Urothelium cell line (cell line): ENCODE data around the gene CAMKK1.

Experiments used
- DNase-seq: peaks from one replicate; pipeline ENCODE4 v3.0.0; 2011; ENCODE audit warnings: low spot score, mixed read lengths
- FAIRE-seq: peaks from 2 replicates; lab custom pipeline; 2011; peaks lifted over from hg19 to GRCh38; lab: Jason Lieb, UNC

The CAMKK1 gene

DNA sequence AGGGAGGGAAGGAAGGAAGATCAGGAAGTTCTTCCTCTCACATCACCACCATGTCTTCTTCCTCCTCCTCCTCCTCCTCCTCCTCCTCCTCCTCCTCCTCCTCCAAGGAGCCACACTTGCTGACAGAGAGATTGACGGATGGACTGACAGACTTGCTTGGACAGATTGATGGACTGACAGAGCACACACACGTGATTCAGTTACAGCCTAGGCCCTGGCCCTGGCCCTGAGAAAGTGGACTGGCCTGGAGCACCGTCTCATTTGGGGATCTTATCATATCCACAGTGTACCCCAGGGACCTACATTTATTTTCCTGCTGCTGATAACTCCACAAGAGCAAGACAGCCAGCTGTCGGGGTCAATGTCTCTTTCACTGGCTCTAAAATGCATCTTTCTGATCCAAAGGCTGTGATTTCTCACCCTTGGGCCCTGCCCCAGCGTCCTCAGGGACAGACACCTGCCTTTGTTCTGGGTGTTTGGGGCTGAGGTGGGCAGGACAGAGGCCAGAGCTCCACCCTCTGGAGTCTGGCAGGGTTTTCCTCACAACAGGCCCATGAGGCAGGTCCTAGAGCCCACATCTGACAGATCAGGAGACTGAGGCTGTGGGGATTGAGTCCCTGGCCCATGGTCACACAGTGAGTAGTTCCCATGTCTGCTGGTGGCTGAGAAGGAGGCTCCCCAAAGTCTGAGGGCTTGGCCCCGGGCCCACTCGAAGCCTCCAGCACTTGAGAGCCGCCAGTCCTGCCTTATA, 25.7 kb upstream of the CAMKK1 start:
- FAIRE-seq (no peak), DNase-seq (no peak)

DNA sequence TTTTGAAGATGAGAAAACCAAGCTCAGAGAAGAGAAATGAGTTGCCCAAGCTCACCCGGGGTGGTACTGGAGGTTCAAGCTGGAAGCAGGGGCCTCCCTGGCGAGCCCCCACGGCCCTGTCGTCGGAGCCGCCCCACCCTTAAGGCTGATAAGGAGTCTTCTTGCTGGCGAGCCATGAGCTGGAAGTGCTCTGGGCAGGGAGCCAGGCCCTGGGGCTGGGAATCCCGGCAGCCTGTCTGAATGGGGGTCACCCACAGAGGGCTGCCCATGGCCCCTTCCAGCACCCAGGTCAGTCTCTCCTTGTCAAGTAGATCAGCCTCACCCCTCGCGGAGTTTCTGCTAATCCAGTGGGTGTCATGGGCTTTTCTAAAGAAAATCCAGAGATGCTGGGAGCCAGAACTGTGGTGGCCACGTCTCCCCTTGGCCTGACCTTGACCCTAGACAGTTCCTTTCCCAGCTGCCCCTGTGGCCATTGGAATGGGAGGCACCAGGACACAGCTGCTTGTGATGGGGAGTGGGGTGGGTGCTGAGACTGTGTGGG, 24.6 kb upstream of the CAMKK1 start:
- FAIRE-seq (no peak), DNase-seq (peak; percentile 29)

DNA sequence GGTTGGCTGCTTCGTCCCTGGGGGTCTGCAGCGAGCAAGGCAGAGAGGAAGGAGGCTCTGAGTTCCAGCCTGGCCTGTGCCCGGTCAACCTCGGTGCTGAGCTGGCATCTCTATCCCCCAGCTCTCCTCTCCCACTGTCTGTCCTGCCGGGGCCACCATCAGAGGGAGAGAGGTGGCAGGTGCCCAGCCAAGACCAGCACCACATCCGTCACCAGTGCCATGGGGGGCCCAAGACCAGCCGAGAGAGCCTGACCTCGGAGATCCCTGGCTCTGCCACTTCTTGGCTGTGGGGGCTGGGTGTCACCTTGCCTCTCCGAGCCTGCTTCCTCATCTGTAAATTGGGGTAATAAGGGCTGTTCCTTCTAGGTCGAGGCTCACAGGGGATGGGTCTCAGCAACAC, 24.0 kb upstream of the CAMKK1 start:
- FAIRE-seq (no peak), DNase-seq (no peak)

DNA sequence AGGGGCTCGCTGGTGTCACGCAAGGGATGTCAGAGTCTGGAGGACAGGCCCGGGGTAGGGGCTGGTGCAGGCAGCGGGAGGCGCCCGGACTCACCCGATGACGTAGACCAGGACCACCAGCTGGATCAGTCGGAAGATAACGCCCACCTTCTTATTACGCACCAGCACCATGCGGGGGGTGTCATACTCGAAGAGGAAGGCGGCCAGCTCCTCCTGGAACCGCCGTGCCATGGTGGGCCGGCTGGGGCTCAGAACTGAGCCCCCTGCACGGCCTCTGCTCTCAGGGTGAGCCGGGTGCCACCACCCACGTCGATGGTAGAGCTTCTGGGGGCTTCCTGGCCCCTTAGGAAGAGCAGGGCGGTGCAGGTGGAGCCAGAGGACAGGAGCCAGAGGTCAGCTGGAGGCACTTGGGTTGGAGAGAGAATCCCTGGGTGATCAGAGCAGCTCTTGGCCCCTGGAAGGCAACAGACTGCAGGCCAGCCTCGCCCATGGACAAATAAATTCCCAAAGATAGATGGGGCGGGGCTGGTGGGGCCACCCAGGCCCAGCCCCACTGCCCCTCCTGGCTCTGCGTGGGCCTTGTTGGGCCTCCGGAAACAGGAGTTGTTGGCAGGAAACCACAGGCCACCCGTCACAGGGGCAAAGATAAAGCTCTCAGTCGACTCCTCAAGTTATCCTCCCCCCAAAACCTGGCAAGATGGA, 23.3 kb upstream of the CAMKK1 start, which contains the start of gene P2RX1:
Gene P2RX1 (minus strand): TSS at position 471 of the 702 bp plus-strand sequence. CDS start 240 bp downstream, at position 231.
- FAIRE-seq, result no peak

DNA sequence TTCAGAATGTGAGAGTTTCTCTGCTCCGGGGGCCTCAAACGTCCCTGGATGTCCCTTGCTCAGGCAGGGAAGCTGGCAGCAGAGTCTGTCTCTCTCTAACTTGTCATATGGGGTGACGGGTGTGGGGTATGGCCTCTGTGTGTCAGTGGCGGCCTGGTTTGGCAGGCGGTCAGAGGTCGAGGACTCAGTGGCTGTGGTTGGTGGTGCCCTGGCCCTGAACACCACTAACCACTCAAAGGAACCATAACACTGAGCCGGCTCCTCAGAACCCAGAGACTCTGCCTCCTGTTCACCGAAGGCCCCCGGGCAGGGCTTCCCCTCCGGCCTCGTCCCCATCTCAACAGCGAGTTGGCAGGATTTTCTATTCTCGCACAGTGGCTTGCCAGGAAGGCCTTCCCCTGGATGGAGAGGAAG, 22.7 kb upstream of the CAMKK1 start:
- DNase-seq (no peak), FAIRE-seq (no peak)

More for the DNA sequence above, 23.3 kb upstream of the CAMKK1 start, which contains the start of gene P2RX1:
- peak; percentile 34 for DNase-seq

DNA sequence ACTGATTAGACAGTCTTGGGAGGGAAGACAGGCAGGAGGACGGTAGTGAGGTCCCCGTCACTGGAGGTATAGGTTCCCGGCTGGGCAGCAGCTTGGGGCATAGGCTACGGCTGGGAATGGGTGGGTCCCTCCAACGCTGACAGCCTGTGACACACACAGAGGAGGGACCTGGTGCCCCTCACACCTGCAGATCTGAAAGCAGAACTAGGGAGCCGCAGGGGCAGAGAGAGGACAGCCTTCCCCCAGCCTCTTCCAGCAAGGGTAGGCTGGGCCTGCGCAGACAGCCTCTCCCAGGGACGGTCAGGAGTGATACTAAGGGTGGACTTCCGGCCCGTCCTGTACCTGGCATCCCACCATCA, 21.4 kb upstream of the CAMKK1 start:
- FAIRE-seq, result no peak
- DNase-seq, result no peak

DNA sequence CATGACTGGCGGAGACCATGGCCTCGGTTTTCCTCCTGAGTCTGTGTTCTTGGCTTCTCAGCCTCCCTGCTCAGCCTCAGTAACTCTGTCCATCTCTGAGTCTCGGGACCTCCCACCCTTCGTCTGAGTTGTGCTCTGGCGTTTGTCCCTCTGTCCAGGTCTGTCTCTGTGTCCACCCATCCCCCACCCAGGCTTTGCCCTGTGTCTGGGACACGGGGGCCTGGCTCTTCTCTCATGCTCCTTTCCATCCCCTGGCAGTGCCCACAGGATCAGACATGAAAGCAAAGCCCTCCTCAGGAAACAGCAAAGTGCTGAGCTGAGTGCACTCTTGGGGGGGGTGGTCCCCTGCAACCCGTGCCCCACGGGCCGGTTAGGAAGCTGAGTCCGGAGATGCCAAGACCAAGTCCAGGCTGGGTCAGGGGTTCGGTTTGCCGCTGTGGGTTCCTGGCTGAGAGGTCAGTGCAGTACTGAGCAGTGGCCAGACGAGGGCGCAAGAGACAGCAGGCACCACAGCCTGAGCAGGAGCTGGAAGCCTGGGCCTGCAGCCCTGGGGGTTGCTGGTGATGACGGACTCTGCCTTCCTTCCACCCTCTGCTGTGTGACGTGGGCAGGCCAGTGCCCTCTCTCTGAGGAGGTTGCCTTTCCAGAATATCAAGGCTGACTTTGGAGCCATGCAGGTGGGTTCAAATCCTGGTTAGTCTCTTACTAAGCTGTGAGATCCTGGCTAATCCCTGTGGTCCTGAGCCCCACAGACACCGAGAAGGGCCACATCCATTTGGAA, 20.9 kb upstream of the CAMKK1 start:
- no peak for FAIRE-seq
- DNase-seq, result peak; percentile 71

DNA sequence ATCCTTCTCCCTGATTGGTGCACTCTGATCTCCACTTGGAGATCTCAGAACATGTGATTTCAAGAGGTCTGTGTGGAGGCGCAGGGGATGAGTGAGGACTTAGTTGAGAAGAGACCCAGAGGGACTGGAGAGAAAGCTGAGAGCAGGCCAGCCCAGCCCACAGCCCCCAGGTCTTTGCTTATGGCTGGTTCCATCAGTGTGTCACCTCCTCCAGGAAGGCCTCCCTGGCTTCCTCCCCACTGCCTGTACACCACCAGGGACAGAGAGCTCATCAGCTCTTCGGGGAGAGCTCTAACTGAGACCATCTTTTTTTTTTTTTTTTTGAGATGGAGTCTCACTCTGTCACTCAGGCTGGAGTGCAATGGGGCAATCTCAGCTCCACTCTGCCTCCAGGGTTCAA, 20.0 kb upstream of the CAMKK1 start:
- no peak for DNase-seq

DNA sequence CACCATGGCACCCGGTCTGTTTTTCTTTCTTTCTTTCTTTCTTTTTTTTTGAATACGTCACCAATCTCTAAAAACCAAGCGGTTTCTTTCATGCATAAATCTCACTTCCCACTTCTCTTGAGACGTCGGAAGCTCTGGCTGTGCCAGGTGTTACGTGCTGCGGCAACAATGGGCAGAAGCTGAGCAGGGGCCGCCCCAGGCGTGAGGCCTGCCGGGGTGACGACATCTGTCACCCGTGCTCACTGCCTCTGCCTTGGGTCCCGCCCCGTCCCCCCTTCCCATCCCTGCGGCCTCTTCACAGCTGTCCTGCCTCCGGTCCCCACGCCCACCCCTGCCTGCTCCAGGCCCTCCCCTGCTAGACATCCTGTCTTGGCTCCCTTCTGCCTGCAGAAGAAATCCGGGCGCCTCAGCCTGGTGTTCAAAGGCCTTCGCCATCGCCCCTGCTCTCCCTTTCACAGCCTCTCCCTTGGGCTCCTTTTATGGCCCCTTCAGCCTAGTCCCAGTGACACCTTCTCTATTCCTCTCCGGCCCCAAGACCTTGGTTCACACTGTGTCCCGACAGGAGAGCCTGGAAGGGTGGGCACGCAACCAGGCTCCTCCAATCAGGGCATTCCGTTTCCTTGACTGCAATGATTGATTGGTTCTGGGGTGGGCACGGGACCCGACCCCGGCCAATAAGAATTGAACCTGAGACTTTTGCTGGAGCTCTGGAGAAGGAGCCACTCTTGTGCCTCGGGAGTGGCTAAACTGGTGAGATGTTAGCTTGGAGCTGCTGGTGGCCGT, 18.6 kb upstream of the CAMKK1 start:
- no peak for FAIRE-seq

More for the DNA sequence above, 20.0 kb upstream of the CAMKK1 start:
- FAIRE-seq, result no peak

DNA sequence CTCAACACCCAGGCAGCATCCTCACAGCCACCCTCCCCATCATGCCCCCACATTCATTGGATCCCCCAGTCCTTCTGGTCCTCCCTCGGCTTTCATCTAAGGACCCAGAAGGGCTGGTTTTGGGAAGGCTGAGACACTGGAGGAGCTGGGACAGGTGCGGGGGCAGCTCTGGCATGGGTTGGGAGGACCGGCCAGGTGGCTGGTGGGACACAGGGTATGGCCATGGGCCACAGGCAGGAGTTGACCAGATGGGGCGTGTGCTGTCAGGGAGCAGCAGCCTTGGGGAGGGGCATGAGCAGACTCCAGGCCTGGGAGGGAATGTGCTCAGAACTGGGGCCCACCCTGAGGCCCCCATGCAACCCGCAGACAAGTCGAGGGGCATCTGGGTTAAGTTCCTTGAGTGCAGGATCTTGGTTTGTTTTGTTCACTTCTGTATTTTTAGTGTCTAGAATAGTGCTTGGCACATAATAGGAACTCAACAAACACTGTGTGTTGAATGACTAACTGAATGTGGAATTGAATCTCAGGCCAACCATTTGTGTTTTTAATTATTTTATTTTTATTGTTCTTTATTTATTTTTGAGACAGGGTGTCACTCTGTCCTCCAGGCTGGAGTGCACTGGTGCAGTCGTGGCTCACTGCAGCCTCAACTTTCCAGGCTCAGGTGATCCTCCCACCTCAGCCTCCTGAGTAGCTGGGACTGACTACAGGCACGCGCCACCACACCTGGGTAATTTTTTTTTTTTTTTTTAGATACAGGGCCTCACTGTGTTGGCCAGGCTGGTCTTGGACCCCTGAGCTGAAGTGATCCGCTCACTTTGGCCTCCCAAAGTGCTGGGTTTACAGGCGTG, 17.8 kb upstream of the CAMKK1 start:
- DNase-seq (no peak), FAIRE-seq (no peak)

More for the DNA sequence above, 18.6 kb upstream of the CAMKK1 start:
- DNase-seq, result no peak

DNA sequence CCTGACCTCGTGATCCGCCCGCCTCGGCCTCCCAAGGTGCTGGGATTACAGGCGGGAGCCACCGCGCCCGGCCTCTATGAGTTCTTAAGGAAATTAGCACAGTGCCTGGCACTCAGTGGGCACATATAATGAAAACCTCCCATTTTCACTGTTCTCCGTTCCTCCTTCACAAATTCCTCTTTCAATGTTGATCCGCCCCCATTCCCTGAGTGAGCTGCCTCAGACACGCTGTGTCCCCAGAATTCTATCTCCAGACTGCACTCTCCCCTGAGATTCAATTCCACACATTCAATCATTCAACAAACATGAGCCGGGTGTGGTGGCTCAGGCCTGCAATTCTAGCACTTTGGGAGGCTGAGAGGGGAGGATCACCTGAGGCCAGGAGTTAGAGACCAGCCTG, 16.4 kb upstream of the CAMKK1 start:
- no peak for FAIRE-seq
- DNase-seq, result no peak

DNA sequence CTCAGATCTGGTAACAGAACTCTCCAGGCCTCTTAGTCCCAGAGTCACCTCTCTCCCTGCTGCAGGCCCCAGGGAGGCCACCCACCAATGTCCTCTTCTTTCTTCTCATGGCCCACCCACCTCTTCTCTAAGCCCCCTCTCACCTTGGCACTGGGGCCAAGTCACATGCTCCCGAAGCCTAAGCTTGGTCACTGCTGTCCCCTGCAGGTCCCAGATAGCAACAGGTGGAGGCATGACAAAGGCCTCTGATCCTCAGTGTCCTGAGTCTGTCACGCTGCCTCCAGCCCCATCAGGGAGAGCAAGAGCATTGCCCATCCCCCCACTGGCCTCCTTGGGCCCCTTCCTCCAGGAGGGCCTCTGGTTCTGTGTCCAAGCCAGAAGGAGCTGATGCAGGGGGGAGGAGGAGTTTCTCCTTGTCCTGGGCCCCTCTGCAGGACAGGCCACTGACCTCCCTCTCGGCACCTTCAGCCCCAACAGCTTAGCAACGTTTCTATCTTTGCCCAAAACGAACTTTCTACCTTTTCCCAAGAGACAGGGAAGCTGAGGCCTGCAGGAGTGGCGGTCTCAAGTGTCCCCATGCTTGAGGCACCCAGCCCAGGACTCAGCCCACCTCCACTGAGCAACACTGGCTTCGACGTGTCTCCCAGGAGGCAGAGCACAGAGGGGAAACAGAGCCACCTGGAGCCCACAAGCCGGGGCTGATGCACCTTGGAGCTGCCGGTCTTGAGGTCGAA, 14.8 kb upstream of the CAMKK1 start:
- no peak for FAIRE-seq
- DNase-seq, result no peak

DNA sequence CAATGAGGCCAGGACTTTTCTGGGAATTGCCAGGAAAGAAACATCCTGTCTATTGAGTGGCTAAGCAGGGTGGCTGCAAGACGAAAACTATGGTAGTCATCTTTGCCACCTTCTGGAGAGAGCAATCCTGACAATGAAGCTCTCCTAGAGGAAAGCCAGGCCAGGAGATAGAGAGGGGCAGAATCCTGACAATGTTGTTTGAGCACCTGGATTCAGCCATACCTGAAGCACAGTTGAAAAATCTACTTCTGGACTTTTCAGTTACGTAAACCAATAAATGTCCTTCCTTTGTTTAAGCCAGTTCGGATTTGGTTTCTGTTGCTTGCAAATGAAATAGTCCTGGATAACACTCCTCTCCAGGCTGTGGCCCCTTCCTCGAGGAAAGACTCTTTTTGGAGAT, 14.0 kb upstream of the CAMKK1 start:
- FAIRE-seq, result no peak

DNA sequence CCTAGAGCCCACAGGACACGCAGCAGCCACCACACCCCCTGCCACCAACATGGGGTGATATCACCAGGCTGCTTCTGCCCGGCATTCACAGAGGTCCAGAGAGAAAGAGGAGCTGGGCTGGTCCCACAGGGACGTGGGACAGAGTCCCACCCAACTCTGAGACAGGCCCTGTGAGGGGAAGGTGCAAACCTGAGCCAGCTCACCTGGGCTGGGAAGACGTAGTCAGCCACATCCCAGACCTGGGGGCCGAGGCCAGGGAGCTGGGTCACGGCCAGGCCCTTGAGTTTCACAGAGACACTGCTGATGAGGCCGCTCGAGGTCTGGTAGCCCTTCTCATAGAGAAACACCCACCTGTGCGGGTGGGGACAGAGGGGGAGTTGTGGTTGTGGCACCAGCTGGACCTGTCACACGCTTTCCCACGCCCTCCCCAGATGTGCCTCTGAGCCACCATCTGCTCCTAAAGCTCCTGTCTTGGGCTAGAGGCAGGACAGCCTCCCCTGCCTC, 12.2 kb upstream of the CAMKK1 start:
- no peak for FAIRE-seq

More for the DNA sequence above, 14.0 kb upstream of the CAMKK1 start:
- DNase-seq, result no peak

DNA sequence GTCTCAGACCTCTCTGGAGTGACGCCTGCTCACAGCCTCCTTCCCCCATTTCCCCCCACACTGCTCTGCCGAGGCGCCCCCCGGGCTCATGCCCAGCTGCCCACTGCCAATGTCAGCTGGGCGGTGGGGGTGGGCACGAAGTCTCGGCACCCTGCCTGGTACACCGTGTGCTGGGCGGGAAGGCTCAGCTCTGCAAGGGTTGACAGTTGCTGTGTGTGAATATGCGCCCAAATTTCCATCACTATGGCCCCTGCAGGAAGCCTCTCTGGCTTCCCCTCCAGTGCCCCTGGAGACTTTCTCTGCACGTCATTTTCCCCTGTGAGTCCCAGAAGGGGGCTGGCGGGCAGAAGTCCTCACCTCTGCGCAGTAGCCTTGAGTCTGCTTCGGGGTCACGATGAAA, 11.6 kb upstream of the CAMKK1 start:
- DNase-seq (no peak), FAIRE-seq (no peak)

More for the DNA sequence above, 12.2 kb upstream of the CAMKK1 start:
- no peak for DNase-seq

DNA sequence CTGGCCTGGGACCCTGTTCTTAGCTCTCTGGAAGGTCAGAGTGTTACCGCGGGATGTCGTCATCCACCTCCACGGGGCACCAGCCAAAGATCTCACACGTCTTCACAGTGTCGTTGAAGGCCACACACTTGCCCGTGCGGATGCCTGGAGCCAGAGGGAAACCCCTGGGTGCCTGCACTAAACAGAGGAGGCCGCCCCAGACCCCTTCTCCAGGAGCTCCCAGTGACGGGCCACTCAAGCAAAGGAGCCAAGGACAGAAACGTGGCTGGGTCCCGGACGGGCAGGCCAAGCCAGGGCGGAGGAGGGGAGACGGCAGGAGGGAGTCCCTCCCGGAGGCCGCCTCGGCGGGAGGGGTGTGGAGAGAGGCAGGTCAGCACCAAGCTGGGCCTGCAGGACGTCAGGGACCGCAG, 11.0 kb upstream of the CAMKK1 start:
- no peak for FAIRE-seq
- DNase-seq, result no peak

DNA sequence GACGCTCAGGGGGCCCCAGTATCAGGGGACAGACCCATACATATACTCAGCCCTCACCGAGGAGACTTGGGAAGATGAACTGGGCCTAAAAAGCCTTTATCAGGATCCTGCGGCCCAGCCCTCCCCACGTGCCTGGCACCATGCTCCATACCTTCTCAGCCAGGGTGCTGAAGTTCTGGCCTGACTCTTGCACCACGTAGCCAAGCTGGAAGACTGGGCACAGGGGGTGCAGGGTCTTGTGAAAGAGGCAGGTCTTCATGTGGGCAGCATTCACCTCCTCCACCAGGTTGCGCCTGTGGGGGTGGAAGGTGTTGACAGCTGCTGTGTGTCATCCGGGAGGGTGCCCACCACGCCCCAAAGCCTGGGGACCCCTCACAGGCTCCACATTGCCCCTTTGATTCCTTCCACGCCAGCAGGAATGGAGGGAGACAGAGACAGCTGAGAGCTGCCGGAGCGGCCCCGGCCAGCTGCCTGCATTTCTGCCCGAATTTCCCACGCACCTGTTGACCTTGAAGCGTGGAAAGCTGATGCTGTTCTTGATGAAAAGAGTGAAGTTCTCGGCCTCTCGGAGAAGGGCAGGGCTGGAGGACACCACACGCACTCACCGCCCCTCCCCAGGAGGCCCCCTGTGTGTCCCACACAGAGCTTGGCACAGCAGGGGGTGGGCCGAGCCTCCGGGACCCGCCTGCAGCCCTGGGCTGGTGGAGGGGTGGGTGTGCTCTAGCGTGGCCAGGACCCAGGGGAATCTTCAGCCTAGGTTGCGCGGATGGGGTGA, 10.4 kb upstream of the CAMKK1 start:
- DNase-seq (no peak), FAIRE-seq (no peak)

DNA sequence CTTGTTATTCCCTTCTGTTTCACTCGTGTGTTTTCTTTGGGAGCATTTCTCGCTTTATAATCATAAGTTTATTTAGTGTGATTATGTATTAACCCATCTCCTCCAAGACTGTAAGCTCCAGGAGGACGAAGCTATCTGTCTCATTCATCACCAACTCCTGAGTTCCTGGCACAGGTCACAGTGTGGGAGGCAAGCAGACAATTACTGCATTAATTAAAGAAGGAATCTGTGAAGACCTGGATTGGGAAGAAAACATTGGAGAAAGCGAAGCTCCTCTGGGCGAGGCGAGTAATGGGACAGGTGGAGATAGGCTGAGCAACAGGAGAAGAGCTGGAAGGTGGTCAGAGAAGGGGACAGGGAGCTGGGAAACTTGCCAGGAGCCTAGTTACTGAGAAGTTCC, 7.8 kb upstream of the CAMKK1 start:
- no peak for FAIRE-seq
- no peak for DNase-seq
